Testis (tissue), 2 donors: ENCODE measurements around the gene SLC4A11.

Source experiments
- POLR2A ChIP-seq: fragments of 450-650 bp; IDR thresholded peaks from one replicate; pipeline ENCODE4 v1.6.1; 2017; ENCODE audit warnings: antibody characterized with exemption, mild to moderate bottlenecking, moderate library complexity
- TF ChIP-seq, protein P1 (sequence below), 3 experiments: fragments of 450-650 bp in 2 of 3; fragments of 200-600 bp in 1 of 3; sonication (generic) in 1 of 3; IDR thresholded peaks; one replicate each; pipeline ENCODE4 v1.5.1; 2016 to 2019; ENCODE audit warnings: antibody characterized with exemption in 3 of 3, mild to moderate bottlenecking in 2 of 3, moderate library complexity in 1 of 3

GRCh38 chr20:3188823-3189413 lies 50.1 kb downstream of the SLC4A11 start:
- TF ChIP-seq, protein P1, sequence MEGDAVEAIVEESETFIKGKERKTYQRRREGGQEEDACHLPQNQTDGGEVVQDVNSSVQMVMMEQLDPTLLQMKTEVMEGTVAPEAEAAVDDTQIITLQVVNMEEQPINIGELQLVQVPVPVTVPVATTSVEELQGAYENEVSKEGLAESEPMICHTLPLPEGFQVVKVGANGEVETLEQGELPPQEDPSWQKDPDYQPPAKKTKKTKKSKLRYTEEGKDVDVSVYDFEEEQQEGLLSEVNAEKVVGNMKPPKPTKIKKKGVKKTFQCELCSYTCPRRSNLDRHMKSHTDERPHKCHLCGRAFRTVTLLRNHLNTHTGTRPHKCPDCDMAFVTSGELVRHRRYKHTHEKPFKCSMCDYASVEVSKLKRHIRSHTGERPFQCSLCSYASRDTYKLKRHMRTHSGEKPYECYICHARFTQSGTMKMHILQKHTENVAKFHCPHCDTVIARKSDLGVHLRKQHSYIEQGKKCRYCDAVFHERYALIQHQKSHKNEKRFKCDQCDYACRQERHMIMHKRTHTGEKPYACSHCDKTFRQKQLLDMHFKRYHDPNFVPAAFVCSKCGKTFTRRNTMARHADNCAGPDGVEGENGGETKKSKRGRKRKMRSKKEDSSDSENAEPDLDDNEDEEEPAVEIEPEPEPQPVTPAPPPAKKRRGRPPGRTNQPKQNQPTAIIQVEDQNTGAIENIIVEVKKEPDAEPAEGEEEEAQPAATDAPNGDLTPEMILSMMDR (IDR thresholded peaks at IDR 0.05) = no peak
- TF ChIP-seq POLR2A = no peak
